PC-9 (cell line): ENCODE measurements around the gene SERPINB8. TPM values are rescaled to one million over a fixed set of nuclear protein-coding genes. Genes with fewer than 3 reads are reported as not detected.

Experiments used
- BruUV-seq: library from RNA; stranded (reverse); fragments of 400-500 nt; replicated peaks from 2 replicates; lab custom pipeline; 2021; lab: Mats Ljungman, UMichigan
- CTCF ChIA-PET: fragments of 300-600 bp; sonication (Branson Sonifier 250); formaldehyde crosslinking; loops from one replicate; lab custom pipeline; 2022; ENCODE audit warnings: antibody characterized with exemption; lab: Charles Lee
- POLR2A ChIA-PET: fragments of 300-600 bp; sonication (Branson Sonifier 250); formaldehyde crosslinking; loops from one replicate; lab custom pipeline; 2022; ENCODE audit warnings: antibody characterized with exemption; ENCODE audit not compliant: unreplicated experiment; lab: Charles Lee
- DNase-seq, 2 experiments: peaks; one replicate each; pipeline versions ENCODE4 v3.0.0 to v3.0.0-alpha.2; 2015 to 2022; ENCODE audit warnings: mixed read lengths in 1 of 2
- H2AFZ ChIP-seq: fragments of 200-600 bp; sonication (generic); 2 replicates; pipeline ENCODE4 v1.8.1; 2017; ENCODE audit warnings: antibody characterized with exemption
- H3F3A ChIP-seq: fragments of 200-600 bp; sonication (generic); 2 replicates; pipeline ENCODE4 v1.8.1; 2017; ENCODE audit warnings: antibody characterized with exemption, mild to moderate bottlenecking, low read depth; ENCODE audit not compliant: insufficient read depth
- H3K27ac ChIP-seq: fragments of 200-600 bp; sonication (generic); 2 replicates; pipeline ENCODE4 v1.6.1; 2016; ENCODE audit warnings: mixed run types
- H3K27me3 ChIP-seq: fragments of 200-600 bp; sonication (generic); 2 replicates; pipeline ENCODE4 v1.6.1; 2016; ENCODE audit warnings: low read depth, mixed run types; ENCODE audit not compliant: insufficient read depth
- H3K36me3 ChIP-seq: fragments of 200-600 bp; sonication (generic); 2 replicates; pipeline ENCODE4 v1.6.1; 2016; ENCODE audit warnings: low read depth, mixed run types
- H3K4me1 ChIP-seq: fragments of 200-600 bp; sonication (generic); replicated peaks from 2 replicates; pipeline ENCODE4 v1.6.1; 2016; ENCODE audit warnings: mixed run types; ENCODE audit not compliant: insufficient read depth
- H3K4me2 ChIP-seq: fragments of 200-600 bp; sonication (generic); 2 replicates; pipeline ENCODE4 v1.6.1; 2017; ENCODE audit warnings: mixed run types
- H3K4me3 ChIP-seq: fragments of 200-600 bp; sonication (generic); 2 replicates; pipeline ENCODE4 v1.6.1; 2016; ENCODE audit warnings: mixed run types
- H3K79me2 ChIP-seq: fragments of 200-600 bp; sonication (generic); 2 replicates; pipeline ENCODE4 v1.6.1; 2017; ENCODE audit warnings: low read depth, mixed run types
- H3K9me2 ChIP-seq: fragments of 200-600 bp; sonication (generic); 2 replicates; pipeline ENCODE4 v1.8.1; 2017; ENCODE audit warnings: mild to moderate bottlenecking; ENCODE audit not compliant: insufficient read depth
- H3K9me3 ChIP-seq: fragments of 200-600 bp; sonication (generic); 2 replicates; pipeline ENCODE4 v1.8.1; 2016; ENCODE audit warnings: low read depth; ENCODE audit not compliant: insufficient read depth
- H4K20me1 ChIP-seq: fragments of 200-600 bp; sonication (generic); 2 replicates; pipeline ENCODE4 v1.8.1; 2017; ENCODE audit not compliant: insufficient read depth
- EZH2 ChIP-seq: fragments of 200-600 bp; sonication (generic); IDR thresholded peaks from 2 replicates; pipeline ENCODE4 v1.8.0; 2017; ENCODE audit warnings: antibody characterized with exemption, low read depth
- intact Hi-C: fragments of 100-400 bp; cut with micrococcal nuclease; formaldehyde crosslinking; loops from one replicate; pipeline ENCODE4 v1.10.0; 2022; ENCODE audit not compliant: unreplicated experiment
- total RNA-seq: library from RNA; stranded (reverse); gene quantifications from 2 replicates; pipeline ENCODE4 v1.2.3, GENCODE V29; 2021
- TF ChIP-seq, protein P1 (sequence below): fragments of 200-600 bp; sonication (generic); conservative IDR thresholded peaks from 2 replicates; pipeline ENCODE4 v1.6.1; 2017; ENCODE audit warnings: mixed run types, antibody characterized with exemption, mild to moderate bottlenecking, moderate library complexity

Gene SERPINB8
- total RNA-seq, 1 experiment from 2014 or later = 7.2 TPM

DNA sequence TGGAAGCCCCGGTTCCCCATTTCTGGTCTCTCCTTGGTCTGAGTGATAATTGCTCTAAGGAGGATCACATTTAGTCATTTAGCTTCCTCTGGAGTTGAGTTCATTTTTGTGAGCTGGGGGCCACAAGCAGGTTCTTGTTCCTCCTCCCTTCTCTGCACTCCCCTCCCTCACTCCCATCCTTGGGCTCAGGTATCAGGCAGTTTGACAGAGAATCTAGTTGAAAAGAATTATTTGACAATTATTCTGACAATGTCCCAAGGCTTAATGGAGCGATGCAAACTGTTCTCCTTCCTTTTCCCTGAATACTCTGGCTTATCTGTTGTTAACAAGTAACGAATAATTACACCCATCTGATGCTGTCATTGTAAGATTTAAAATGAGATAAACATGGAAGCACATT, 61.5 kb downstream of the SERPINB8 start:
- POLR2A ChIA-PET = no interaction called here
- no peak for DNase-seq
- H3K27me3 ChIP-seq = no peaks in the 10 kb centered on the region

DNA sequence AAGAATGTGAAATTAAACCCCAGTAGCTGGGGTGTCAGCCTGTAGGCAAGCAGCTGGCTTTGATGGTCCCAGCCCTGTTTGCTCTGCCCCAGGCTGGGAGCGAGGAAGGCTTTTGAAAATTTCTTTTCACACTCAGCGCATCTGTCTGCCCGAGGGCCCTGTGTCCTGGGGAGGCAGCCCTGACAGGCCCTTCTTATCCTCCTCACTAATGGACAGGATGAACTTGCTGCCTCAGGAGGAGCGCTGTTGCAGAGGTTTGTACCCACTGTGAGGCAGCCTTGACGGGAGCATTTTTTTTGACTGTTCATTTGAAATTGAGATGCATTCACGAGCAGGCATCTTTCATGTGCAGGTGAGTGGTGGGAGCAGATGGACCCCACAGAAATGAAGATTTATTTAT, 62.4 kb downstream of the SERPINB8 start:
- no peak overlapping the region for H2AFZ ChIP-seq
- no peaks in the 10 kb centered on the region for H3K36me3 ChIP-seq
- no TSS peak for BruUV-seq
- TF ChIP-seq, protein P1, sequence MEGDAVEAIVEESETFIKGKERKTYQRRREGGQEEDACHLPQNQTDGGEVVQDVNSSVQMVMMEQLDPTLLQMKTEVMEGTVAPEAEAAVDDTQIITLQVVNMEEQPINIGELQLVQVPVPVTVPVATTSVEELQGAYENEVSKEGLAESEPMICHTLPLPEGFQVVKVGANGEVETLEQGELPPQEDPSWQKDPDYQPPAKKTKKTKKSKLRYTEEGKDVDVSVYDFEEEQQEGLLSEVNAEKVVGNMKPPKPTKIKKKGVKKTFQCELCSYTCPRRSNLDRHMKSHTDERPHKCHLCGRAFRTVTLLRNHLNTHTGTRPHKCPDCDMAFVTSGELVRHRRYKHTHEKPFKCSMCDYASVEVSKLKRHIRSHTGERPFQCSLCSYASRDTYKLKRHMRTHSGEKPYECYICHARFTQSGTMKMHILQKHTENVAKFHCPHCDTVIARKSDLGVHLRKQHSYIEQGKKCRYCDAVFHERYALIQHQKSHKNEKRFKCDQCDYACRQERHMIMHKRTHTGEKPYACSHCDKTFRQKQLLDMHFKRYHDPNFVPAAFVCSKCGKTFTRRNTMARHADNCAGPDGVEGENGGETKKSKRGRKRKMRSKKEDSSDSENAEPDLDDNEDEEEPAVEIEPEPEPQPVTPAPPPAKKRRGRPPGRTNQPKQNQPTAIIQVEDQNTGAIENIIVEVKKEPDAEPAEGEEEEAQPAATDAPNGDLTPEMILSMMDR = no peak
- no peak for TF ChIP-seq EZH2
- CTCF ChIA-PET = no interaction called here
- H4K20me1 ChIP-seq = no peaks in the 10 kb centered on the region
- H3K4me2 ChIP-seq = no peak overlapping the region
- no peaks in the 10 kb centered on the region for H3K9me3 ChIP-seq
- POLR2A ChIA-PET = no interaction called here
- no peak overlapping the region for H3K4me3 ChIP-seq
- H3K79me2 ChIP-seq = no peaks in the 10 kb centered on the region
- no peak for DNase-seq
- H3K4me1 ChIP-seq = no peaks in the 10 kb centered on the region
- H3K27me3 ChIP-seq = no peaks in the 10 kb centered on the region
- H3K9me2 ChIP-seq = no peaks in the 10 kb centered on the region; the same call in 1 of the 2 replicates
- intact Hi-C loops = no loop called here
- H3F3A ChIP-seq = no peaks in the 10 kb centered on the region
- H3K27ac ChIP-seq = no peak overlapping the region

More for the DNA sequence above, 61.5 kb downstream of the SERPINB8 start:
- Histone ChIP-seq H3K9me3 (no peaks in the 10 kb centered on the region), H3K79me2 (no peaks in the 10 kb centered on the region), H4K20me1 (no peaks in the 10 kb centered on the region), H3K36me3 (no peaks in the 10 kb centered on the region), H3K4me1 (no peaks in the 10 kb centered on the region), H3F3A (no peaks in the 10 kb centered on the region), H3K27ac (no peak overlapping the region), H3K9me2 (no peaks in the 10 kb centered on the region; the same call in 1 of the 2 replicates), H3K4me3 (no peak overlapping the region), H3K4me2 (no peak overlapping the region), H2AFZ (no peak overlapping the region)
- no TSS peak for BruUV-seq
- CTCF ChIA-PET = no interaction called here
- intact Hi-C loops = no loop called here
- no peak for TF ChIP-seq EZH2
- TF ChIP-seq, protein P1 = no peak

DNA sequence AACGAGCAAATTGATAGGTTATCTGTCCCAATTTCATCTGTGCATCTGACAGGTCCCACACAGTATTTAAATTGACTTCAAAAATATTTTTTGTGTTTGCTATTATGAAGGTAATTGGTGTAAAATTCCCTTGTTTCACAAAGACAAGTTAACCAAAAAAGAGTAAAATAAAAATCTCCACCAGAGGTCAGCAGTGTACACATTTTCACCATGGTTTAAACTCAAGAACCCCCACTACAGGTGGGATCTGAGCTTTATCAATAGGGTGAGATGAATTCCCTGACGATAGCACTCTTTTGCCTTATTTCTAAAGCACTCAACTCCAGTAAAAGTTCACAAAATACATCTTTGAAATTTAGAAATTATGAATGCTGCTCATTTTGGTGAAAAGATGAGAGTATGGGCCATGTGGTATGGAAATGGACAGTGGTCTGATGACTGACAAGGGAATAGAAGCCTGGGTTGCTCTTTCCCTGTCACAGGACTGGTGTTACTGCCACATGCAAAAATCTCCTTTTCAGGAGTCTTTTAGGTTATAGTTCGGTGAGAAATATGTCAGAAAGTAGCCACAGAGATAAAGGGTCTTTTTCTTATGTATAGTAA, 68.0 kb downstream of the SERPINB8 start:
- Histone ChIP-seq H3K27me3 (no peaks in the 10 kb centered on the region), H3F3A (no peaks in the 10 kb centered on the region), H3K27ac (no peak overlapping the region), H3K4me1 (no peaks in the 10 kb centered on the region), H2AFZ (no peak overlapping the region), H3K36me3 (no peaks in the 10 kb centered on the region), H4K20me1 (no peaks in the 10 kb centered on the region), H3K9me3 (no peaks in the 10 kb centered on the region), H3K79me2 (no peaks in the 10 kb centered on the region), H3K9me2 (no peaks in the 10 kb centered on the region; the same call in 1 of the 2 replicates), H3K4me2 (no peak overlapping the region), H3K4me3 (no peak overlapping the region)
- ChIA-PET POLR2A (no interaction called here), CTCF (interaction anchor here (0.7 kb wide), 1 partner anchor 1697 kb away, joined by 4 read pairs; no protein-coding TSS in a partner anchor)
- no peak for DNase-seq
- no peak for TF ChIP-seq EZH2
- TF ChIP-seq, protein P1 = peak; percentile 73
- BruUV-seq = no TSS peak
- intact Hi-C loops = no loop called here

Other genes starting within 250 kb of the SERPINB8 start
- 3.0 and 4.2 TPM in 2 replicates for gene SERPINB7, start 194.7 kb upstream of the SERPINB8 start, total RNA-seq
- gene SERPINB2, start 82.4 kb upstream of the SERPINB8 start, total RNA-seq = 0.73 TPM in 1 of 2 replicates, not detected in the other
- gene SERPINB10, start 62.1 kb upstream of the SERPINB8 start, total RNA-seq = not detected in 2 replicates
- gene HMSD, start 20.8 kb upstream of the SERPINB8 start, total RNA-seq = not detected in 2 replicates
- gene LINC00305, start 179.0 kb downstream of the SERPINB8 start, total RNA-seq = not detected in 2 replicates